Measurements from ENCODE around the gene SEPTIN6.
"Not testable (repeated sequence)": the region's sequence is repeated elsewhere in the genome, so short reads cannot be mapped to it uniquely, and the experiment has no call there.

The SEPTIN6 gene

GRCh38 chrX:119669424-119670037, 23.4 kb downstream of the SEPTIN6 start:
- Histone ChIP-seq H3K79me2 (ENCODE audit: control insufficient read depth, insufficient read depth, low read length, poor library complexity) (no peaks in the 10 kb centered on the region), H3K4ac (ENCODE audit: low read depth, low read length) (no peak overlapping the region), H3K18ac (ENCODE audit: low read length) (no peak overlapping the region), H3K9ac (ENCODE audit: low read length) (no peak overlapping the region), H3K36me3 (ENCODE audit: control insufficient read depth in 1 of 2, insufficient read depth in 2 of 2, low read length in 2 of 2) (peaks cover 17% of the 10 kb centered on the region in 2 experiments), H4K8ac (ENCODE audit: low read depth, low read length) (no peak overlapping the region), H3K4me3 (ENCODE audit: low read depth, low read length) (no peak overlapping the region), H3K4me2 (ENCODE audit: low read length) (no peak overlapping the region), H2BK120ac (ENCODE audit: insufficient read depth, low read length, poor library complexity) (no peak overlapping the region), H3K79me1 (ENCODE audit: low read length) (no peaks in the 10 kb centered on the region), H4K12ac (ENCODE audit: low read depth, low read length) (no peak overlapping the region), H3K4me1 (ENCODE audit: control insufficient read depth in 1 of 2, insufficient read depth in 2 of 2, low read length in 2 of 2) (peaks cover 9 to 15% of the 10 kb centered on the region in 2 experiments), H2AK5ac (ENCODE audit: low read length) (no peak overlapping the region), H2BK12ac (ENCODE audit: low read length) (no peak overlapping the region), H3K27ac (ENCODE audit: low read depth, low read length) (peak overlapping the region; percentile 47), H3K27me3 (ENCODE audit: insufficient read depth, low read length) (no peaks in the 10 kb centered on the region), H2BK5ac (ENCODE audit: low read depth, low read length, poor library complexity) (no peak overlapping the region), H3K23ac (ENCODE audit: low read length) (no peak overlapping the region), H2AFZ (ENCODE audit: insufficient read depth, low read length, poor library complexity) (no peak overlapping the region), H4K91ac (ENCODE audit: low read depth, low read length) (no peak overlapping the region), H3K14ac (ENCODE audit: low read length) (no peak overlapping the region), H3K9me3 (ENCODE audit: insufficient read depth, low read depth, low read length) (no peaks in the 10 kb centered on the region)
- no peak for DNase-seq
- no CpG with 5 or more reads among the region's 6 CpGs for WGBS (ENCODE audit: extremely low coverage, insufficient coverage, insufficient read length)

DNA sequence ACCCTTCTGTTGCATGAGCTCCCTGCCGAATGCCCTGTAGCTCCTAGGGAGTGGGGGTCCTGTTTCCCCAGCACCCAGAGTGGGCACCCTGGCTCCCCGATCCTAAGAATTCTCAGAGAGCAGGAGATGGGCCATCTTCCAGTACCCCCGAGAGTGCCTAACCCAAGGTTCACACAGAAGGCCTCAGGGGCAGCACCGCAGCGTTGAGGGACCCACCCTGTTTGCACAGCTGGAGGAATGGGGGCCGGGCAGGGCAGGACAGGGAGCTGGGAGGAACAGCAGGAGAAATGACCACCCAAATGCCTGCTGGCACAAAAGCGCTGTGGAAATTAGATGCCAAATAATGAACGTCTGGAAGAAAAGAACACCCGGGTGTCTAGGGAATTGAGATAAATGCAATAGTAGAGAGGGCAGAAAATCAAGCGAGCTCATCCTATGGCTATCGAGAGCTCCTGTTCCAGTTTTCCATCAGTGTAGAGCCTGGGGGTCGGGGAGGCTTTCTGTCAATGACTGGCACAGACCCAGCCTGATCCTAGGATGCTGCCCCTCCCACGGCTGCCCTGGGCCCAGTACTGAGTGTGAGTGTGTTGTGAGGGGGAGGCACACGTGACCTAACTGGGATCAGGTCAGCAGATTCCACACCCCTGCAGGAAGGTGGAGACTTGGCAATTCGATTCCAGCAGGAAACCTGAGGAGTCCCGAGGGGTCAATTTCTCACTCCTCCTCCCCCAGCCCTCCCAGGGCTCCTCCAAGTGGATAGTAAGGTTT, 25.7 kb downstream of the SEPTIN6 start:
- Histone ChIP-seq H3K4me1 (ENCODE audit: control insufficient read depth in 1 of 2, insufficient read depth in 2 of 2, low read length in 2 of 2) (peaks cover 9 to 15% of the 10 kb centered on the region in 2 experiments), H3K79me2 (ENCODE audit: control insufficient read depth, insufficient read depth, low read length, poor library complexity) (no peaks in the 10 kb centered on the region), H2BK120ac (ENCODE audit: insufficient read depth, low read length, poor library complexity) (no peak overlapping the region), H3K9me3 (ENCODE audit: insufficient read depth, low read depth, low read length) (no peaks in the 10 kb centered on the region), H3K4me3 (ENCODE audit: low read depth, low read length) (no peak overlapping the region), H3K36me3 (ENCODE audit: control insufficient read depth in 1 of 2, insufficient read depth in 2 of 2, low read length in 2 of 2) (peaks cover 11 to 13% of the 10 kb centered on the region in 2 experiments), H2AFZ (ENCODE audit: insufficient read depth, low read length, poor library complexity) (no peak overlapping the region), H2BK12ac (ENCODE audit: low read length) (peak overlapping the region; percentile 64), H3K9ac (ENCODE audit: low read length) (no peak overlapping the region), H3K4me2 (ENCODE audit: low read length) (no peak overlapping the region), H3K23ac (ENCODE audit: low read length) (no peak overlapping the region), H3K27me3 (ENCODE audit: insufficient read depth, low read length) (no peaks in the 10 kb centered on the region), H3K4ac (ENCODE audit: low read depth, low read length) (peak overlapping the region; percentile 46), H4K8ac (ENCODE audit: low read depth, low read length) (no peak overlapping the region), H3K18ac (ENCODE audit: low read length) (peak overlapping the region; percentile 65), H4K12ac (ENCODE audit: low read depth, low read length) (no peak overlapping the region), H3K27ac (ENCODE audit: low read depth, low read length) (no peak overlapping the region), H2AK5ac (ENCODE audit: low read length) (peak overlapping the region; percentile 54), H3K14ac (ENCODE audit: low read length) (peak overlapping the region; percentile 37), H4K91ac (ENCODE audit: low read depth, low read length) (peak overlapping the region; percentile 11), H2BK5ac (ENCODE audit: low read depth, low read length, poor library complexity) (no peak overlapping the region), H3K79me1 (ENCODE audit: low read length) (no peaks in the 10 kb centered on the region)
- DNase-seq = no peak
- WGBS (ENCODE audit: extremely low coverage, insufficient coverage, insufficient read length) = no CpG with 5 or more reads among the region's 16 CpGs

- not testable (repeated sequence) for H3K14ac ChIP-seq (ENCODE audit: low read length); DNase-seq; H4K8ac ChIP-seq (ENCODE audit: low read depth, low read length); H3K18ac ChIP-seq (ENCODE audit: low read length); H2BK5ac ChIP-seq (ENCODE audit: low read depth, low read length, poor library complexity); H3K23ac ChIP-seq (ENCODE audit: low read length); H2BK120ac ChIP-seq (ENCODE audit: insufficient read depth, low read length, poor library complexity); H4K91ac ChIP-seq (ENCODE audit: low read depth, low read length); H3K27ac ChIP-seq (ENCODE audit: low read depth, low read length); H3K9ac ChIP-seq (ENCODE audit: low read length); H2BK12ac ChIP-seq (ENCODE audit: low read length); H3K36me3 ChIP-seq (ENCODE audit: control insufficient read depth in 1 of 2, insufficient read depth in 2 of 2, low read length in 2 of 2); H3K4ac ChIP-seq (ENCODE audit: low read depth, low read length); H3K9me3 ChIP-seq (ENCODE audit: insufficient read depth, low read depth, low read length); H3K27me3 ChIP-seq (ENCODE audit: insufficient read depth, low read length); H4K12ac ChIP-seq (ENCODE audit: low read depth, low read length); H2AK5ac ChIP-seq (ENCODE audit: low read length); H2AFZ ChIP-seq (ENCODE audit: insufficient read depth, low read length, poor library complexity); H3K79me1 ChIP-seq (ENCODE audit: low read length); H3K4me3 ChIP-seq (ENCODE audit: low read depth, low read length); H3K4me2 ChIP-seq (ENCODE audit: low read length); H3K79me2 ChIP-seq (ENCODE audit: control insufficient read depth, insufficient read depth, low read length, poor library complexity)
- H3K4me1 ChIP-seq (ENCODE audit: control insufficient read depth in 1 of 2, insufficient read depth in 2 of 2, low read length in 2 of 2) = peaks cover 8 to 12% of the 10 kb centered on the region in 2 experiments
- WGBS (ENCODE audit: extremely low coverage, insufficient coverage, insufficient read length) = no CpG with 5 or more reads among the region's 9 CpGs
Measured at GRCh38 chrX:119664877-119665276, 28.1 kb downstream of the SEPTIN6 start.

DNA sequence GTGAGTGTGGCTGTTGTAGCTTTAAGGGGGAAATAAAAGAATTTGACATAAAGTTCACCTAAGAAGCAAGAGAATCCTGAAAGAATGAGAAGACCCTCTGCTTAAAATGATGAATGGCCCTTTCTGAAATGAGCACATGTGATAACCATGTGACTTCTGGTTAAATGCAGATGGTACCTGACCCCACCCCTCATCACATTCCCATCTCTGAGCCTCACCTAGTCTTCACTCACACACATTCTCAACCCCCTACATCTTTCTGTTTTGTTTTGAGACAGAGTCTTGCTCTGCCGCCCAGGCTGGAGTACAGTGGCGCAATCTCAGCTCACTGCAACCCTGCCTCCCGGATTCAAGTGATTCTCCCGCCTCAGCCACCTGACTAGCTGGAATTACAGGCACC, 31.5 kb downstream of the SEPTIN6 start:
- no peak overlapping the region for H2BK120ac ChIP-seq (ENCODE audit: insufficient read depth, low read length, poor library complexity)
- no peak overlapping the region for H3K23ac ChIP-seq (ENCODE audit: low read length)
- no peaks in the 10 kb centered on the region for H3K79me2 ChIP-seq (ENCODE audit: control insufficient read depth, insufficient read depth, low read length, poor library complexity)
- H3K4me1 ChIP-seq (ENCODE audit: control insufficient read depth in 1 of 2, insufficient read depth in 2 of 2, low read length in 2 of 2) = peaks cover 2 to 3% of the 10 kb centered on the region in 2 experiments
- H3K27ac ChIP-seq (ENCODE audit: low read depth, low read length) = no peak overlapping the region
- H3K14ac ChIP-seq (ENCODE audit: low read length) = no peak overlapping the region
- DNase-seq = no peak
- WGBS (ENCODE audit: extremely low coverage, insufficient coverage, insufficient read length) = no CpG with 5 or more reads among the region's 4 CpGs
- H3K18ac ChIP-seq (ENCODE audit: low read length) = no peak overlapping the region
- no peak overlapping the region for H2AK5ac ChIP-seq (ENCODE audit: low read length)
- H3K4me3 ChIP-seq (ENCODE audit: low read depth, low read length) = no peak overlapping the region
- H4K91ac ChIP-seq (ENCODE audit: low read depth, low read length) = no peak overlapping the region
- H3K9ac ChIP-seq (ENCODE audit: low read length) = no peak overlapping the region
- no peaks in the 10 kb centered on the region for H3K9me3 ChIP-seq (ENCODE audit: insufficient read depth, low read depth, low read length)
- peaks cover 7 to 9% of the 10 kb centered on the region in 2 experiments for H3K36me3 ChIP-seq (ENCODE audit: control insufficient read depth in 1 of 2, insufficient read depth in 2 of 2, low read length in 2 of 2)
- H4K8ac ChIP-seq (ENCODE audit: low read depth, low read length) = no peak overlapping the region
- no peak overlapping the region for H3K4me2 ChIP-seq (ENCODE audit: low read length)
- H2AFZ ChIP-seq (ENCODE audit: insufficient read depth, low read length, poor library complexity) = no peak overlapping the region
- no peak overlapping the region for H3K4ac ChIP-seq (ENCODE audit: low read depth, low read length)
- H2BK5ac ChIP-seq (ENCODE audit: low read depth, low read length, poor library complexity) = no peak overlapping the region
- H2BK12ac ChIP-seq (ENCODE audit: low read length) = no peak overlapping the region
- no peak overlapping the region for H4K12ac ChIP-seq (ENCODE audit: low read depth, low read length)
- H3K79me1 ChIP-seq (ENCODE audit: low read length) = no peaks in the 10 kb centered on the region
- H3K27me3 ChIP-seq (ENCODE audit: insufficient read depth, low read length) = no peaks in the 10 kb centered on the region
